Measurements from ENCODE around the gene FBXO8.

DNA sequence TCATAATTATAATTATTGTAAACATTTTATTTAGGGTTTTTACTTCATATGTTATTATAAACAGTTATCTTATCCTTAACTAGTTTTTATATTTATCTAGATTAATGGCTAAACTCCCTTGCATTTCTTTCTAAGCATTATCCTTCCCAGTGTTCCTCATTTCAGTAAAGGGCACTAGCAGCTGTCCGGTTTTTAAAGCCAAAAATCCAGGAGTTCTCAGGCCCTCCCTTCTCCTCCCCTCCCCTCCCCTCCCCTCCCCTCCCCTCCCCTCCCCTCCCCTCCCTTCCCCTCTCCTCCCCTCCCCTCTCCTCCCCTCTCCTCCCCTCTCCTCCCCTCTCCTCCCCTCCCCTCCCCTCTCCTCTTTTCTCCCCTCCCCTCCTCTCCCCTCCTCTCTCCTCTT lies 58.9 kb downstream of the FBXO8 start:
- TF ChIP-seq, protein P1, sequence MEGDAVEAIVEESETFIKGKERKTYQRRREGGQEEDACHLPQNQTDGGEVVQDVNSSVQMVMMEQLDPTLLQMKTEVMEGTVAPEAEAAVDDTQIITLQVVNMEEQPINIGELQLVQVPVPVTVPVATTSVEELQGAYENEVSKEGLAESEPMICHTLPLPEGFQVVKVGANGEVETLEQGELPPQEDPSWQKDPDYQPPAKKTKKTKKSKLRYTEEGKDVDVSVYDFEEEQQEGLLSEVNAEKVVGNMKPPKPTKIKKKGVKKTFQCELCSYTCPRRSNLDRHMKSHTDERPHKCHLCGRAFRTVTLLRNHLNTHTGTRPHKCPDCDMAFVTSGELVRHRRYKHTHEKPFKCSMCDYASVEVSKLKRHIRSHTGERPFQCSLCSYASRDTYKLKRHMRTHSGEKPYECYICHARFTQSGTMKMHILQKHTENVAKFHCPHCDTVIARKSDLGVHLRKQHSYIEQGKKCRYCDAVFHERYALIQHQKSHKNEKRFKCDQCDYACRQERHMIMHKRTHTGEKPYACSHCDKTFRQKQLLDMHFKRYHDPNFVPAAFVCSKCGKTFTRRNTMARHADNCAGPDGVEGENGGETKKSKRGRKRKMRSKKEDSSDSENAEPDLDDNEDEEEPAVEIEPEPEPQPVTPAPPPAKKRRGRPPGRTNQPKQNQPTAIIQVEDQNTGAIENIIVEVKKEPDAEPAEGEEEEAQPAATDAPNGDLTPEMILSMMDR (IDR thresholded peaks at IDR 0.05) = no peak
- no peak for TF ChIP-seq EZH2 (IDR thresholded peaks at IDR 0.05)
